T-helper 9 cell (primary cell): Measurements from ENCODE around the gene CEBPG.

Source experiments
- DNase-seq: peaks from one replicate; pipeline ENCODE4 v3.0.0-alpha.2; 2020

Gene CEBPG

DNA sequence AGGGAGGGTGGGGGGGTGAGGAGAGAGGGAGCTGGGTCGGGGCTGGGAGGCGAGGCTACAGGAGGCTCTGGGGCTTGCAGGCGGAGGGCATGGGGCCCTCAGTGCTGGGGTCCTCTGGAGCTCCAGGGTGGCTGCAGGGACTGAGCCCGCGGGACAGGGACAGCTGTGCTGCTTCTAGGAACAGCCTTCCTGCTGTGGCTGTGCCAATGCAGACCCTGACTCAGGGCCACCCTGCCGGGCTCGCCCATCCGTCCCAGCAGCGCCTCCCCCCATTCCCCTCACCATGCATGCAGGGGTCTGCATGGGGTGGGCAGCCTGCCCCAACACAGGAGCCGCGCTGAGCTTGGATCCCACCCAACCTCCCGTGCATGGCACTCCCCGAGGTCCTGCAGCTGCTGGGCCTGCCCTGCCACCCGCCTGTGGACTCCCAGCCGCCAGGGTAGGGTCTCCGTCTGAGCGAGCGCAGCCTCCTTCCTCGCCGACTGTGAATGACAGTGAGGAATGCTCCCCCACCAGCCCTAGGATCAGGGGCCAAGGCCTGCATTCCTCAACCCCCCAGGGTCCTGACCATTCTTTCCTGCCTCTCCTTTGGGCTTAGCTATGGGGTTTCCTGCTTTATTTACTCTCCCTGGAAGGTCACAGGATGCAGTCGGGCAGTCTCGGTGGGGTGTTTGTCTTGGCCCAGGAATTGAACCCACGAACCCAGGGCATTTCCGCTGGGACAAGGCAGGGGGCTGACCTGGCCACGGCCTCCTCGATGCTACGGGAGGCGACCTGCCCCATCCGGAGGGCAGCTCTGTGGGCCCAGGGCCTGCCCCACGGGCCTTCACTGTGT, 23.4 kb downstream of the CEBPG start:
- DNase-seq, result no peak

DNA sequence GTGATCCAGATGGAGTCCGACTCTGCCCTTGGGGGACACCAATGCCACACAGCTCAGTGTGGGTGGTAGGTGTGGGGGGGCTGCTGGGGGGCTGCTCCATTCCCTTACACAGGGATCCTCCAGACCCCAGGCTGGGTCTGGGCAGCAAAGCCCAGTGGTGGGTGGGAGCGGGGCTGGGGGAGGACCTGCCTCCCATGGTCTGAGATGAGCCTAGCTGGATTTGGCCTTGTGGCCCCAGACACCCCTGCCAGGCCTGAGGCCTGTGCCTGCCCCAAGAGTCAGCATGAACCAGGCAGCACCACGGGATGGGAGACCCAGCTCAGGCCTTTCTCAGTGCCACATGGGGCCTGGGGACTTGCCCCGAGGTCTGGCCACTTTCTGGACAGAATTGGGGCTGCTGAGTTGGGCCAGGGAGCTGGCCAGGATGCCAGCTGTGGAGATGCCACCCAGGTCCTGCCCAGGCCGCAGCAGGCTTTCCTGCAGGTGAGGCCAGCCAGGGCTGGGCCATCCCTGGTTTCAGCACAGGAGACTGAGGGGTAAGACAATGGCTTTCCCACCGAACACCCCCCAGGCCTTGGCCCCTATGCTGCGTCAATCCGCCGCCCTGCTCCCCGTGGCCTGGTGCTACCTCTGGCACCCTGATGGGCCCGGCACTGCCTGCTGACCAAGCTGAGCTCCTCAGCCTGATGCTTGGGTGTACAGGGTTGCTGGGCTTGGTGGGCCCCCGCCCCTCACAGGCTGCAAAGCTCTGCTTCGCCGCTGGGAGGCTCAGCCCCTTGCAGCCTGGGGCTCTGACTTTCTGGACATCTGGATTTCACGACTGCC, 24.2 kb downstream of the CEBPG start:
- DNase-seq, result no peak

DNA sequence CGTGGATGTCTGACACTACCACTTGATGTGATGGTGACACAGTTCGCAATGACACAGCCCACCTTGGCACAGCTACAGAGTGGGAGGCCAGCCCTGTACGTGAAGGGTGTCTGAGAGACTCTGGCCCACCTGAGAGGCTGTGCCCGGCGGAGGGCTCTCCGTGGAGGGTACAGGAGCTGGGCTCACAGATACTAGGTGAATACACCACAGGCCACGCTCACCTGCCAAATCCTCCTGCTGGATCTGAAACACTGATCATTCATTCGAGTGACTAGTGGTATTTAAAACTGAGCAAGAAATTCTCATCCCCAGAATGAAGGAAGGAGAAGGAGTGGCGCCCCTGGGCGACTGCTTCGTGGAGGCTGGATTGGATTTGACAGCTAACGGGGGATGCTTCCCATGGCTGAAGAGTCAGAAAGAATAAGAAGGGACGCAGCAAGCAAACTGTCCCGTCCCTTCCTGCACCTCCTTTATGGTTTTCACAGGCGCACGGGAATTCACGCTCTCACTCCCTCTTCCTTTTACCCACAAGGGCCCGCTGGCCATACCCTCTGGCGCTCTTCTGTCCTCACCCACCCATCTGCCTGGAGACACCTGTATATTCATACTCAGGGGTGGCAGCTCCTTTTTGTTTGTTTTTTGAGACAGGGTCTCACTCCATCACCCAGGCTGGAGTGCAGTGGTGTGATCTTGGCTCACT, 25.0 kb downstream of the CEBPG start:
- no peak for DNase-seq

GRCh38 chr19:33399081-33399744, 25.7 kb downstream of the CEBPG start:
- DNase-seq, result no peak

DNA sequence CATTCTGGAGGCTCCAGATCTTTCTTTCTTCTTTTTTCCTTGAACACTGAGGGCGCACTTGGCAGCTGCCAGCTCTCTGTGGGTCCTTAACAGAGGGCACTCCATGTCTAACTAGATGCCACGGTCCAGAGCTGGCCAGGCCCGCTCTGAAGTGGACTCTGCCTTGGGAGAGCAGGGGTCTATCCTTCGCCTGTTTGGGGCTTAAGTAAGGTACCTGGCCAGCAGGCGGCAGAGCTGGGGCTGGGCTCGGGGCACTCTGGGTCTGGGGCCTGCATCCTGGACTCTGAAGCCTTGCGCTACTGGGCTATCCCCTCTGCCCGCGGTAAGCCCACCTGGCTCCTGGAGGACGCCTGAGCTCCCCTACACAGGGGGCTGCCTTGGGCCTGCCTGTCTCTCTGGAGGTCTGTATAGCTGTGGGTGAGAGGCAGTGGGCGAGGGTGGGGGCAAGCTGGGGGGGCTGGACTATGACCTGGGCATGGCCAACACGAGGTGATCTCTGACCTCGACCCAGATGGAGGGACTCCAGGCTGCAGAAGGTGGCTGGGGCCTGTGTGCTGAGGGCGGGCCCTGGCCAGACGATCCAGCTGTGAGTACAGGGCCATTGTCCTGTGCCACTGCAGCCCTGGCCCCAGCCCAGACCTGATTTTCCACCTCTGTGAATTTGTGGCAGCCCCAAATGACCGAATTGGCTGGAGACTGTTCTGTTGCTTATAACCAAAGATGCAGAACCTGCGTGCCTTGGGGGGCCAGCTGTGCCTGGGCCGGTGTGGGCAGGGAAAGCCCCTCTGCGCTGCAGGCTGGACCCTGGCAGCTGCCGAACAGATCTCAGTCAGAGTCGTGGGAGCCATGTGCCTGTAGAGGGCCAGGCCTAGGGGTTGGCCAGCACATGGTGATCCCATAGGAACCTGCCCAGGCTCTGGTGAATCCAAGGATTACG, 26.5 kb downstream of the CEBPG start:
- no peak for DNase-seq

DNA sequence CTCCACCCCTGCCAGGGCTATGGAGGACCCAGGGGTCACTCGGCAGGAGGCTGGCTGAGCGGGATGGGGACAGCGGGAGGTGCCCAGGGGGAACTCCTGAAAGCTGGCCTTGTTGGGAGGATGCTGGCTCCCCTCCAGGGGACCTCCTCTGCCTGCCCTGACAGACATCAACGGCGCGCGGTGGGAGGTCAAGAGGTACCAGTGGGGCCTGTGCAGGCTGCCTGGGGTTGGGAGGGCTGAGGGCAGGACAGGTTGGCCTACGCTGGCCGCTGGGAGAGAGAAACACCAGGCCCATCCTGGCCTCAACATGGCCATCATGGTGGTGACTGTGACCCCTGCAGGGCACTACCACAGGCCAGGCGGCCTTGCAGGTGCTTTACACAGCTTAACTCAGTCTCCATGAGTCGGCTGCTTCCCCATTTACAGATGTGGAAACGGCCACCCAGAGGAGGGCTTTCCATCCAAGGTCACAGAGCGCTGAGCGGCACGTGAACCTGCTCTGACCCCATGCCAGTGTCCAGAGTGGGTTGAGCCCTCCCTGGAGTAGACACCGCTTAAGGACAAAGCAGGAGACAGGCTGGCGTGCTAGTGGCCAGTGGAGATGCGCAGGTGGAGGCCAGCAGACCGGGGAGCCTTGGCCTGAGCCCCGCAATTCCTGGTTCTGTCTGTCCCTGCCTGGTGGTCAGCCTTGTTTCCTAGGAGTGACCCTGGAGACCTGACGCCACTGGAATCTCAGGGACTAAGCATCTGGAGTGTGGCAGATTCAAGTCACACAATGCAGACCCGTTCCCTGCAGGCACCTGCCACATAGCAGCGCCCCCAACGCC, 27.6 kb downstream of the CEBPG start:
- no peak for DNase-seq

DNA sequence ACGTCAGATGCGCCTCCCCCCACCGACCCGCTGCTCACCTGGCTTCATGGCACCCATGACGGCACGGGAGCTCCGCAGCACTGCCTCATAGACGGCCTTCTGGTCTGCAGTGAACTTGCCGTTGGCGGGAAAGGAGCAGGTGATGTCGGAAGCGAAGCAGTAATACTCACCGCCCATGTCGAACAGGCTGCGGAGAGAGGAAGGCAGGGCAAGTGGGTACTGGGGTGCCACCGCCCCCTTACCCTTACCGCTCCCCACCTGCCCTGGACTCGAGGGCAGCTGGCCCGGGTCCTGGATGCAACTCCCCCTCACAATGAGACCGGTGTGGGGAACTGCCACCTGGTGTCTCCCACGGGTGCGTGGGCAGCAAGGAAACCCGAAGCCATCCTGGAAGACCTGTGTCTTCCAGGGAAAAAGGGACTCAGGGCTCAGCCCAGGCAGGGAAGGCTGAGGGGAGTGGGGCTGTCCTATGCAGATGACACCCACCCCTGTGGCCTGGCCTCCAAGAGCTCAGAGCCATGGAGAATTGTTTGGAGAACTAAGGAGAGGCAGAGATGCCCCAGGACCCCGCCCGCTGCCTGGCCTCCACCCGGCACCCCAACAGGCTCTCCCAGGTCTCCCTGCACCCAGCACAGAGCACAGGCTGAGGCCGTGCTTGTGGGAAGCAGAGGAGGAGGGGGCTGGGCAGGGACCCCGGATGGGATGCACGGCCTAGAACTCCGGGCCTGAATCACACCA, 28.3 kb downstream of the CEBPG start:
- DNase-seq, result no peak

GRCh38 chr19:33402421-33403220, 29.1 kb downstream of the CEBPG start:
- DNase-seq, result no peak

GRCh38 chr19:33403221-33403972, 29.9 kb downstream of the CEBPG start:
- no peak for DNase-seq

DNA sequence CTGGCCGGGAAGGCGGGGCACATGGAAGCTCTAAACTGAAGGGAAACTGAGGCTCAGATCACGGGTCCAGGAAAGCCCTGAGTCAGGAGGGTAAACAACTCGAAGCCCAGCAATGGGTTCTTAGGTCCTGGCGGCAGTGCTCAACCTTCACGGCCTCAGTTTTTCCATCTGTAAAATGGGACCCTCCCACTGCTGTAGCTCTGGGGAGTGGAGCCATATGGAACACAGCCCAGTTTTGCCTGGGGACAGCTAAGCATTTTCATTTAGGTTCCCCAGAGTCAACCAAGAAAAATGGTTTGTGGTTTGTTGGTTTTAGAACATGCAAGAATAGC, 30.4 kb downstream of the CEBPG start:
- DNase-seq, result no peak

DNA sequence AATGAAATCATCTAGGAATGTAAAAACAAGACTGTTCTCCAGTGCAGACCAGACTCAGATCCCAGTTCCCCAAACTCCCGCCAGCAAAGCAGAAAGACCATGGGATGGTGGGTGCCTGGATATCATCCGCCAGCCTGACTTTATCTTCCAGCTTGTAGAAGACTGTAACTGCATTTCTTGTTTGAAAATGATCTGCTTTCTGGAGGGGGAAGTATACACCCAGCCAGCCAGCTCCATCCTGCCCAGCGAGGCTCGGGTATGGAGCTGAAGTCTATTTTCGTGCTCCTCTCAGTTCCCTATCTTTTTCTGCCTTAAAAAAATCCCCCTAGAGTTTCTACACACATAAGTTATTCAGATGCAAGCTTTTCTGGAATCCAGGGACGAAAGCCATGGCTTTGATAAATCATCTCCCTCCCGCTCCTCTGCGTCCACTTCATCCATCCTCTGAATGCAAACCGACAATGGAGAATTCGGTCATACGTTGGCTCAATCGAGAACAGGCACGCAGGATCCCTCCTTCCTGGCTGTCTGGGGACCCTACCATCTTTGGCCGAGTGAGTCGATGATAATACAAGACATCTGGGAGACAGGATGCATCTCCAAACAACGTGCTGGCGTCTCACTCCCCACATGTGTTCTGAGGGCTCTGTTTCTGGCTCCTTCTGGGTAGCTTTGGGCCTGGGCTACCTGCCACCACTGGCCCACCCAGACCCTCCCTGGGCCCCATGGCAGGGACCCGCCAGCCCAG, 31.2 kb downstream of the CEBPG start:
- DNase-seq, result no peak

- DNase-seq, result no peak
Observed at GRCh38 chr19:33405254-33405552, 31.7 kb downstream of the CEBPG start.

- no peak for DNase-seq
Observed at GRCh38 chr19:33405553-33406461, 32.3 kb downstream of the CEBPG start.

- DNase-seq, result peak; percentile 74
Observed at GRCh38 chr19:33406521-33407139, 33.1 kb downstream of the CEBPG start.

DNA sequence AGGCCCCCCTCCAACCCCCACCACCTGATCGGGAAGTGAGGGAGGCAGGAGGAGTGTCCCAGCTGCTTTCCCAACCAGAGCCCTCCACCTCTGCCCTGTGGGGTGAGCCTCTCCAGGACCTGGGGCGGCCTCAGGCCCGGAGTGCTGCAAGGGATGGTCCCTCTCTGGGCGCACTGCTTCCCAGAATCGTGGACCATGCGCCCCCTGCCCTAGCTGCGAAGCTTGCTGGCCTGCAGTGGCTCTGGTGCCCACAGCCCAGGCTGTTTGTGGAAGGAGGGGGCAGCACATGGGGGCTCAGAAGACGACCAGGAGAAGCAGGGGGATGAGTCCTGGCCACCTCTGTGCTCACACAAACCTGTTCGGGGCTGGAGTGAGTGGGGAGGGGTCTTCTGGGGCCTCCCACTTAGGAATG, 33.6 kb downstream of the CEBPG start:
- no peak for DNase-seq

DNA sequence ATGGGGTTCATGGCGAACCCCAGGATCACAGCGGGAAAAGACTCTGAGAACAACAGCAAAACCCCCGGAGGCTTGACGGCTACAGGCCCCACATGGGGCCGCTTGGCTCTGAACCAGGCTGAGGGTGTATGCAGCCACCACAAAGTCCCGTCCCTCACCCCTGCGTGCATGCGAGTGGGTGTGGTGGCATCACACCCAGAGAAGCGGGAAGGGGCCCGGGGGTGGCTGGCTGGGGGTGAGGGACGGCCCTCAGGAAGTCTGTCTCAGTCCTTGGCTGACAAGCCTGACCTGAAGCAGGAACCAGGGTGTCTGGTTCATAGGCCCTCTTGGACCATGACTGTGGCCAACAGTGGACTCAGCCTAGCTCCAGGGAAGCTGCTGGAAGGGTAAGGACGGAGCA, 34.2 kb downstream of the CEBPG start:
- no peak for DNase-seq
